HG03066 (cell line): ENCODE results near the gene SIGLEC11.
"Not testable (repeated sequence)": the region's sequence is repeated elsewhere in the genome, so short reads cannot be mapped to it uniquely, and the experiment has no call there.

ENCODE experiments used
- ATAC-seq: cut with Tn5 transposase; IDR thresholded peaks from one replicate; pipeline ENCODE4 v1.9.1; 2021; ENCODE audit warnings: low read depth; ENCODE audit not compliant: unreplicated experiment

SIGLEC11 gene, protein sequence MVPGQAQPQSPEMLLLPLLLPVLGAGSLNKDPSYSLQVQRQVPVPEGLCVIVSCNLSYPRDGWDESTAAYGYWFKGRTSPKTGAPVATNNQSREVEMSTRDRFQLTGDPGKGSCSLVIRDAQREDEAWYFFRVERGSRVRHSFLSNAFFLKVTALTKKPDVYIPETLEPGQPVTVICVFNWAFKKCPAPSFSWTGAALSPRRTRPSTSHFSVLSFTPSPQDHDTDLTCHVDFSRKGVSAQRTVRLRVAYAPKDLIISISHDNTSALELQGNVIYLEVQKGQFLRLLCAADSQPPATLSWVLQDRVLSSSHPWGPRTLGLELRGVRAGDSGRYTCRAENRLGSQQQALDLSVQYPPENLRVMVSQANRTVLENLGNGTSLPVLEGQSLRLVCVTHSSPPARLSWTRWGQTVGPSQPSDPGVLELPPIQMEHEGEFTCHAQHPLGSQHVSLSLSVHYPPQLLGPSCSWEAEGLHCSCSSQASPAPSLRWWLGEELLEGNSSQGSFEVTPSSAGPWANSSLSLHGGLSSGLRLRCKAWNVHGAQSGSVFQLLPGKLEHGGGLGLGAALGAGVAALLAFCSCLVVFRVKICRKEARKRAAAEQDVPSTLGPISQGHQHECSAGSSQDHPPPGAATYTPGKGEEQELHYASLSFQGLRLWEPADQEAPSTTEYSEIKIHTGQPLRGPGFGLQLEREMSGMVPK

DNA sequence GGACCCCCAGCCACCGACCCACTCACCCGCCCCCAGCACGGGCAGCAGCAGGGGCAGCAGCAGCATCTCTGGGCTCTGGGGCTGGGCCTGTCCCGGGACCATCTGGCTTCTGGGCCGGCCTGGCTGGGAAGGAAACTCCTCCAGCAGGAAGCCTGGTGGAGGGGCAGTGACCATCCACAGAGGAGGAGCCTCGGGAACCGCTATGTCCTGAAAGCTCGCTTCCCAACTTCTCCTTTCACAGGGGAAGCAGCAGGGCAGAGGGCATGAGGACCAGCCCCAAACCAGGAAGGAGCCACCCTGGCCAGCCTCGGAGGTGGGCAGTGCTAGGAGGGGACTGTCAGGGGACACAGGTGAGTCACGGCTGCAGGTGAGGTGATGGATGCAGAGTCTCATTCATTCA, at the start of gene SIGLEC11:
TSS of gene SIGLEC11 (minus strand) at position 193 of the 400 bp plus-strand sequence. CDS start at position 102, 91 bp downstream.
- ATAC-seq = not testable (repeated sequence)

DNA sequence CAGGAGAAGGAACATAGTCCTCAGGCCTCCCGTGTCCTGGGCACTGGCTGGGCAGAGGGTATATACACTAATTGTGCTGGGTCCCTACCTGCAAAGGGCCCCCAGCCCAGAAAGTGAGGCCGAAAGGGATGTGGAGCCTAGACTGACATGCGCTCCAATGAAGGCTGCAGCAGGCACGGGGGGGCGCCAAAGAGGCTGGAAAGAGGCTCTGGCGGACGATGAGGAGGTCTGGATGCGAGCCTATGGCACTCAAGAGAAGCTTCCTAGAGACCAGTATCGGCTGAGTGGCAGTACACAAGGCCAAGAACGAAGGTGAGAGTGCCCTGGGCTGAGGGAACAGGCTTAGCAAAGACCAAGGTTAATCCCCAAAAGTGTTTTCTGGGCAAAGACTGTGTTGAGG, 47.6 kb upstream of the SIGLEC11 start:
- no peak for ATAC-seq

DNA sequence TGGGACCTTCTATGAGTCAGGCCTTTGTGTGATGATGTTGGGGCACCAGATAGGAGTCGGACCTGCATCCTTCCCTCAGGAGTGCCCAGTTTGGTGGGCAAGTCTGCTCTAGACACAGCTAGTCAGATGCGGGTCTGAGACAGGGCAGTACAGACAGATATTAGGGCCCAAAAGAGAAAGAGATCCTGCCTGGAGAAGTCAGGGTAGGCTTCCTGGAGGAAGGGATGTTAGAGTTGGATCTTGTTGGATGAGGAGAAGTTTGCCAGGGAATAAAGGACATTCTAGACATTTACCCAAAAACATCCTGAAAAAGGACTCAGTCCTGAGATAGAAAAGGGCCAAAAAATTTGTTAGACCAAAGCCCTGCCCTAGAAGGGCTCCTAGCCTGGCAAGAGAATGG, 47.0 kb upstream of the SIGLEC11 start:
- no peak for ATAC-seq

DNA sequence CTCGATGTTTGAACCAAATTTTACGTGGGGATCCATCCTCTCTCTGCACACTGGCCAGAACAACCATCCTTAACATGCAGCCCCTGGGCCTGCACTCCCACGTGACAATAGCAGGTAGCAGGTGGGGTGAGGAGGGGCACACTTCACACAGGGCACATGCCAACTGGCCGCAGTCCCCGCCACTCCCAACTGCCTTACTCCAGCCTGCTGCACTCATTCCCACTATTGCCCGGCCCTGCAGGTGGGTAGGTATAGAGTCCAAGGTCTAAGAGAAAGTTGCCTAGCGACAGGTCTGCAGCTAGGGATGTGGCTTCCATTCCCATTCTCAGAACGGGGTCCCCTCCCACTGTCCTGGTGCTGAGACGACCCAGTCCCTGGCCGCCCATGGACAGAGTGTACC, 46.2 kb upstream of the SIGLEC11 start:
- no peak for ATAC-seq

- ATAC-seq = no peak
Measured at GRCh38 chr19:50005428-50005827, 44.5 kb upstream of the SIGLEC11 start.

DNA sequence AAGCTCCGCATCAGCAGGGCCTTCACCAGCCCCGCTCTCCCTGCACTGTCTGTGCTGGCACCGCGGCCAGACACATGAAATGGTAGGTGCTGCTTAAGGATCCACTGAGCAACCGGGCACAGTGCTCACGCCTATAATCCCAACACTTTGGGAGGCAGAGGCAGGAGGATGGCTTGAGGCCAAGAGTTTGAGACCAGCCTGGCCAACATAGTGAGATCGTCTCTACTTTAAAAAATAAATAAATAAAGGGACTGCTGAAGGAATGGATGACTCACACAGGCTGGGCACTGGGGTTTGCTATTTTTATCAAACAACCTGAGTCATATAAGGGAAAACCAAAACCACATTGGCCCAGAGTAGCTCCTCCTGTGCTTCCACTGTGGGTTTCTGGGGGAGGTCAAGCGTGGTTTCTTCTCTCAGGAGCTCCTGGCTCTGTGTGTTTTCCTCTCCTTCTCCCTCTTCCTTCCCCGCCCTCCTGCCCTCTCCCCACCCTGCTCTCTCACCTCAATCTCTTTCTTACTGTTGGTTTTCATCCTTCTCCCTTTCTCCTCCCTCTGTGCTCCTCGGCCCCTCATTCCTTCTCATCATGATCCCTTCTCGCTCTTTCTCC, 42.9 kb upstream of the SIGLEC11 start:
- ATAC-seq = no peak

DNA sequence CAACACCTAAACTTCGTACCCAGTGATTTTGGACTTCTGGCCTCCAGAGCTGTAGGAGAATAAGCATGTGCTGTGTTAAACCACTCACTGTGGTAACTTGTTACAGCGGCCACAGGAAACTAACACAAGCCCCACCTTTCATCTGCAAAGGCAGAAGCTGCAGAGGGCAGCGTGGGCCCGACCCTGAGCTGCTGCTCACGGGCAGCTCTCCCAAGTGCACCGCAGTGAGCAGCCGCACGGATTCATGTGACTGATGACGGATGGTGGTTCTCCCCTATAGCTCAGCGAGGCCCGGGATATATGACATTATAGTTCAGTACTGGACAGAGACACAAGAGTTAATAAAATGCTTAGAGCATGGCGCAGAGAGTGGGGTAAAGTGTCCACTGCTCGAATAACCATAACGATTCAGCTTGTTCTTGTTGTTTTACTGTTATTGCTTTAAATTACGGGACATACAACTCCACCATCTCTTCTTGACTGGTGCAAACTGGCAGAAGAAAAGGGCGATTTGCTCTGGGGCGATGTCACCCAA, 42.3 kb upstream of the SIGLEC11 start:
- ATAC-seq = no peak

GRCh38 chr19:50002386-50002960, 41.5 kb upstream of the SIGLEC11 start:
- ATAC-seq = no peak

GRCh38 chr19:50001775-50002174, 40.8 kb upstream of the SIGLEC11 start:
- ATAC-seq = no peak

DNA sequence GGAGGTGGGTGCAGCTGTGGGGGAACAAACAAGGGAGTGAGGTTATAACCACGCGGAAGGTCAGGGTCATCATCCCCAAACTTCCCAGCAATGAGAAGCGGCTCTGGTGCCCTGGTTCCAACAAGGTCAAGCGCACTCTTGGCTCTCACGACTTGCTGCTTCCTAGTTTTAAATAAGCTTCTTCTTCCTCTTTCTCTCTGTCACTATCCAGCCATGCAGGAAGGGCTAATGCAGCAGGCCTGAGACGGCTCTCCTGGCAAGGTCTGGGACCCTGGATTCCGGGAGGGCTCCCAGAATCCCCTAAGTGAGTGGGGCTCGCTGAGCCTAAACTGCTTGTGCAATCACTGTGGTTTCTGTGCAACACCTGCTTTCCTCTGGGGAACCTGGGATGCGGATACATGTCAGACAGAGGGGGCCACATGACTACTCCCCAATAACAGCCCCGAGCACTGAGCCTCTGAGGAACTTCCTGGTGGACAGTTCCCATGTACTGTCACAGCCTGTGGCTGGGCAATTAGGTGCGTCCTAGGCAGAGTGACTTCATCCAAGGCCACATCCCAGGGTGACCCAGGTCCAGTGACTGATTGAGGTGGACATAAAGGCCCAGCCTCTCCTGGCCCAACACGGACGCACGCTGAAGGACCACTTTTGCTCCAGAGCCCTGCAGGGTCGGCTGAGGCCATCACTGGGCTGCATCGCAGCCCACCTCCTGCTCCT, 40.0 kb upstream of the SIGLEC11 start:
- ATAC-seq = no peak

DNA sequence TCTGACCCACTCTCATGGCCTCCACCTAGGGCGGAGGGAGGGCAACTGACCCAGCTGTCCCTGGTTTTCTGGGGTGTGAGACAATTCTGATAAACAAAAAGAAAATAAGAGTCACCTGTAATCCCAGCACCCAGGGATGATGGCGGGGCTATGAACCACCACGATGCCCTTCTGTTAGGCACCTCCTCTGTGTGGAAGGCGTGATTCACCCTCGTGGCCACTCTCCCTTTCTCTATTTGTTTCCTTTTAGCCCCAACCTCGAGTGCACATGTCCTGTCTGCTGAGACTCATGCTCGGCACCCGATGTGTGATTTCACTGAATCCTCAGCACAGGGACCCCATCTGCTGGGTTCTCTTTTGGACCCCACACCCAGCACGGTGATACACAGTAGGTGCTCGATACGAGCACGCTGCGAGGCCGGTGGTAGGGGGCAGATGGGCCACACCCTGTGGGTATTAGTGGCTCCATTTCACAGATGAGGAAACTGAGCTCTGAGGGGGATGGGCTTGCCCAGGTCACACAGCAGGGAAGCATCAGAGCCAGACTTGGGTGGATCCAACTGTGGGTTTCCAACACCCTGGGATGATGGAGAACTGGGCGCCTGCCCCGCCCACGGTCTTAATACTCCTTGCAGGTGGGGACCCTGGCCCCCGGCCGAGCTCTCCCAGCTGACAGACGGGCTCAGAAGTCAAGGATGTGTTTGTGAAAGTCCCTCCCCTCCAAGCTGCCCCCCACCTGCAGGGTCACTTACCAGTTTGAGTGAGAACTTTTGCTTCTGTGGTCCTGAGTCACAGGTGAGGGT, 39.3 kb upstream of the SIGLEC11 start:
- ATAC-seq = no peak

GRCh38 chr19:49999371-50000010, 38.5 kb upstream of the SIGLEC11 start:
- no peak for ATAC-seq

DNA sequence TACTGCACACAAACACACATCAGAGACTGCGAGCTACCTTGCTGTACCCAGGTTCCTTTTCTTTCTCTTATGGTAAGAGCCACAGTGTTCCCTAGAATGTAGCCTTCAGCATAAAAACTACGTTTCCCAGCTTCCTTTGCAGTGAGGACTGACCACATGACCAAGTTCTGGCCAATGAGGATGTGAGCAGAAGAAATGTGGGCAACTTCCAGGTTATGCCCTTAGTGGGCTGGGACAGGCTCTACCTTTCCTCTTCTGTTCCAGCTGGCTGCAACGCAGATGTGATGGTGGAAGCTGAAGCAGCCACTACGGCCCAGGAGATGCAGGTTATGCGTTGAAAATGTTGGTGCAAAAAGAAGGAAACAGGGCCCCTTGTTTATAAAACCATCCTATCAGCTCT, 36.7 kb upstream of the SIGLEC11 start:
- no peak for ATAC-seq

DNA sequence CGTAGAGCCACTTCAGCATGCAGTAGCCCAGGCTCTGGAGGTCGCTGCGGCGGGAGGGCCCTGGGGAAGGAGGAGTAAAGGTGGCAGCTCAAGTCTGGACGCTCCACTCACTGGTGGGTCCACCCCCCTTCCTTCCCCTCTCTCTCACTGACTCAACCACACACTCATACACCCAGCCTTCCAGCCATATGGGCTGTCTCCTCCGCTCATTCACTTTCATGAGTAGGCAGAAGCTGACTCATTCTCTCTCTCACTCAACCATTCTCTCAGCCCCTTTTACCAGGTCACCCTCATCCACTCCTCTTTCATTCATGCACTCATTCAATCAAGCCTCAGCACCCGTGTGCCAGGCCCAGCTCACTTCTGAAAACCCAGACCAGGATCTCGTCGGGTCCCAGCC, 27.5 kb upstream of the SIGLEC11 start:
- ATAC-seq = no peak

- ATAC-seq = no peak
Measured at GRCh38 chr19:49988007-49988406, 27.0 kb upstream of the SIGLEC11 start.

- no peak for ATAC-seq
Measured at GRCh38 chr19:49987159-49987698, 26.3 kb upstream of the SIGLEC11 start.

GRCh38 chr19:49986354-49986753, 25.4 kb upstream of the SIGLEC11 start:
- no peak for ATAC-seq

DNA sequence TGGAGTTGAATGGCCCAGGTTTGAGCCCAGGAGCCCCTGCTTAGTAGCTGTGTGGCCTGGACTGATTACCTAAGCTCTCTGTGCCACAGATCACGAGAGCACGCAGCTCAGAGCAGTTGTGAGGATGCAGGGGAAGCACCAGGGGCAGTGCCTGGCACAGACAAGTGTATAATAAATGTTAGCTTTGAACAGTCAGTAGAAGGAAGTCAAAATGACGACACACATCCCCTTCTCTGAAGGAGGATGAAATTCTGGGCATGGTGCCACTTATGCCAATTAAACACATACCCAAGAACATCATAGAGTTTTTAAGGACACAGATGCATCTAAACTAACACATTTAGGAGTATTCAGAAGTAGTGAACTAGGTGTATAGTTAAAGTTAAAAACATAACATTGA, 24.9 kb upstream of the SIGLEC11 start:
- ATAC-seq = no peak

- no peak for ATAC-seq
Measured at GRCh38 chr19:49984491-49984890, 23.5 kb upstream of the SIGLEC11 start.
